ENCODE results near the gene POGZ. TPM values are rescaled to one million over a fixed set of nuclear protein-coding genes. Genes with fewer than 3 reads are reported as not detected.

The POGZ gene
- total RNA-seq, 2 donors from 2014 or later, result 34.5 to 126 TPM

DNA sequence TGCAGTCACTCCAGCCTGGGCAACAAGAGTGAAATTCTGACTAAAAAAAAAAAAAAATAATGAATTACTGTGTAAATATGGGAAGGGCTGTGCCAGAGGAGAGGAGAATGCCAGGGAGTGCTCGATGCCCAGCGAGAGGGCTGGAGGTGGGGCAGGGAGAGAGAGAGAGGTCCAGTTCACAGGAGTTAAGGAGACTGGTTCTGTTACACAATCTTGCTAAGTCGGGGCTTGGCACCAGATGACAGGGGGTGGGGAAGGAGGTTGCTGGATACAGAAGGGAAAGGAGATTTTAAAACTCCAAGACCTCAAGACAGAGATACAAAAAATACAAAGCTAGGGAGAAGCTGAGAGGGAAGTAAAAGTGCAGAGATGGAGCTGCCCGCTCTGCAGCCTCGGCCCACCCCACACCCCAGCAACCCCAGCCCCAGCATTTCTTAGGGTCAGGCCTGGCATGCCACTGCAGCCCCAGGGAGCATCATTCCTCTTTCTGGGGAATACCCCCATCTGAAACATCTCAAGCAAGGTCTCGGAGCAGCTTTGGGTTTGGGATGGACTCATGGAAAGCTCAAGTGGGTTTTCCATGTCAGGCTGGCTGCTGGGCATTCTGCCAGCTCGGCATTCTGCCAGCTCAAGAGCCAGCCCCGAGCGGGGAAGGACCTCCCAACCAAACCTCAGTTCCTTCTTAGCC is 87.8 kb downstream of the POGZ start:
- DNase-seq (ENCODE audit: low spot score), result peak; percentile 59
- Histone ChIP-seq H3K27me3 (replicated peaks; ENCODE audit: insufficient read depth) (no peaks in the 10 kb centered on the region), H3K4me3 (peak overlapping the region; percentile 24 to 36), H3K36me3 (no peaks in the 10 kb centered on the region), H3K27ac (peak overlapping the region; percentile 63 to 75), H3K4me1 (replicated peaks) (peaks cover 11% of the 10 kb centered on the region), H3K9me3 (no peaks in the 10 kb centered on the region)
- TF ChIP-seq, protein P1, sequence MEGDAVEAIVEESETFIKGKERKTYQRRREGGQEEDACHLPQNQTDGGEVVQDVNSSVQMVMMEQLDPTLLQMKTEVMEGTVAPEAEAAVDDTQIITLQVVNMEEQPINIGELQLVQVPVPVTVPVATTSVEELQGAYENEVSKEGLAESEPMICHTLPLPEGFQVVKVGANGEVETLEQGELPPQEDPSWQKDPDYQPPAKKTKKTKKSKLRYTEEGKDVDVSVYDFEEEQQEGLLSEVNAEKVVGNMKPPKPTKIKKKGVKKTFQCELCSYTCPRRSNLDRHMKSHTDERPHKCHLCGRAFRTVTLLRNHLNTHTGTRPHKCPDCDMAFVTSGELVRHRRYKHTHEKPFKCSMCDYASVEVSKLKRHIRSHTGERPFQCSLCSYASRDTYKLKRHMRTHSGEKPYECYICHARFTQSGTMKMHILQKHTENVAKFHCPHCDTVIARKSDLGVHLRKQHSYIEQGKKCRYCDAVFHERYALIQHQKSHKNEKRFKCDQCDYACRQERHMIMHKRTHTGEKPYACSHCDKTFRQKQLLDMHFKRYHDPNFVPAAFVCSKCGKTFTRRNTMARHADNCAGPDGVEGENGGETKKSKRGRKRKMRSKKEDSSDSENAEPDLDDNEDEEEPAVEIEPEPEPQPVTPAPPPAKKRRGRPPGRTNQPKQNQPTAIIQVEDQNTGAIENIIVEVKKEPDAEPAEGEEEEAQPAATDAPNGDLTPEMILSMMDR (IDR thresholded peaks at IDR 0.05), result no peak
- TF ChIP-seq POLR2AphosphoS5 (IDR thresholded peaks at IDR 0.05) (peak; percentile 54), POLR2A (IDR thresholded peaks at IDR 0.05) (no peak)
- intact Hi-C loops (cut with DNase I), result no loop called here
- whole genome bisulfite sequencing, result 9% methylated on average over 9 of the region's 9 CpGs

DNA sequence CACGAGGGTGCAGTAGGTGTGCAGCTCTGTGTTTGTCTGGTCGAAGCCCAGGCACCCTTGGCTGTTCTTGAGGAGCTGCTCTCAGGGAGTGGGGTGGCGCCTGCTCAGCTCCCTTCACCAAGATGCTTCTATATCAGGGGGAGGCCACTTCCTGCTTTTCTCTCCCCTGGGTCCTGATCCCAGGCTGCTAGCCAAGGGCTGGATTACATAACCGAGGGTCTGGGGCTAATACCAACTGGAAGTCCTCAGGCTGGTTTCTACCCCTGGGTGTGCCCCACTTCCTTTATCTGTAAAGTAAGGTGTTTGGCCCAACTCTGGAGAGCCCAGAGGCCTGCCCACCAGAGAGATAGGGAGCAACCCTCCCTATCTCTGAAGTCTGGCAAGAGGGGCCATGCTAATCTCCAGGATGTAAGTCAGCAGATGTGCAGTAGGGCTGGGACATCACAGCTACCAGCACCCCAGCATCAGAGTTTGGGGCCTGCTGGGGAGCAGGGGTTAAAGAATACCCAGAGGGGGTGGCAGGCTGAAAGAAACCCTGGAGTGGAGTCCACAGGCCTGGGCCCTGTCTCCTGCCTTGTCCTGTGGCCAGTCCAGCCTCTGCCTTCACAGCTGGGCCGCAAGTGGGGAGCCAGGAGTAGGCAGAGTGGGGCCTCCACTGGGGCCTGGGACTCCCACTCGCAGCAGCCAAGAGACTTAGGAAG is 88.9 kb downstream of the POGZ start:
- Histone ChIP-seq H3K9me3 (no peaks in the 10 kb centered on the region), H3K27me3 (replicated peaks; ENCODE audit: insufficient read depth) (no peaks in the 10 kb centered on the region), H3K4me3 (no peak overlapping the region), H3K36me3 (no peaks in the 10 kb centered on the region), H3K4me1 (replicated peaks) (peaks cover 11% of the 10 kb centered on the region), H3K27ac (peak overlapping the region in 1 of 2 donors; percentile 63)
- intact Hi-C loops (cut with DNase I), result no loop called here
- TF ChIP-seq, protein P1 (IDR thresholded peaks at IDR 0.05), result no peak
- TF ChIP-seq POLR2AphosphoS5 (IDR thresholded peaks at IDR 0.05) (no peak), POLR2A (IDR thresholded peaks at IDR 0.05) (no peak)
- WGBS, result 56% methylated on average over 6 of the region's 6 CpGs
- DNase-seq (ENCODE audit: low spot score), result no peak

GRCh38 chr1:151369621-151370048 is 89.7 kb downstream of the POGZ start:
- Histone ChIP-seq H3K4me1 (replicated peaks) (peaks cover 11% of the 10 kb centered on the region), H3K9me3 (no peaks in the 10 kb centered on the region), H3K27me3 (replicated peaks; ENCODE audit: insufficient read depth) (no peaks in the 10 kb centered on the region), H3K27ac (no peak overlapping the region), H3K4me3 (no peak overlapping the region), H3K36me3 (no peaks in the 10 kb centered on the region)
- intact Hi-C loops (cut with DNase I), result no loop called here
- 81% methylated on average over 15 of the region's 15 CpGs for WGBS
- DNase-seq (ENCODE audit: low spot score), result no peak
- no peak for TF ChIP-seq POLR2A (IDR thresholded peaks at IDR 0.05)
- TF ChIP-seq, protein P1 (IDR thresholded peaks at IDR 0.05), result no peak
- TF ChIP-seq POLR2AphosphoS5 (IDR thresholded peaks at IDR 0.05), result no peak

GRCh38 chr1:151369302-151369610 is 90.0 kb downstream of the POGZ start:
- Histone ChIP-seq H3K4me3 (no peak overlapping the region), H3K27ac (no peak overlapping the region), H3K36me3 (no peaks in the 10 kb centered on the region), H3K27me3 (replicated peaks; ENCODE audit: insufficient read depth) (no peaks in the 10 kb centered on the region), H3K4me1 (replicated peaks) (peaks cover 11% of the 10 kb centered on the region), H3K9me3 (no peaks in the 10 kb centered on the region)
- intact Hi-C loops (cut with DNase I), result no loop called here
- TF ChIP-seq POLR2AphosphoS5 (IDR thresholded peaks at IDR 0.05) (no peak), POLR2A (IDR thresholded peaks at IDR 0.05) (no peak)
- TF ChIP-seq, protein P1 (IDR thresholded peaks at IDR 0.05), result no peak
- 94% methylated on average over 7 of the region's 7 CpGs for WGBS
- DNase-seq (ENCODE audit: low spot score), result no peak

Data from prostate gland (tissue), 2 donors.